Neural crest cell (in vitro differentiated cells): ENCODE measurements around the gene SUSD1. TPM values are rescaled to one million over a fixed set of nuclear protein-coding genes. Genes with fewer than 3 reads are reported as not detected.
A peak's percentile ranks its signal among the peaks of the same experiment; 100 is the strongest.

ENCODE experiments used
- DNase-seq: peaks from one replicate; pipeline ENCODE4 v3.0.0; 2021; ENCODE audit warnings: low read depth, mixed read lengths, low spot score
- H3K27ac Mint-ChIP-seq: one replicate; pipeline ENCODE4 v1.8.0; 2021; ENCODE audit warnings: mild to moderate bottlenecking, mixed read lengths; ENCODE audit not compliant: unreplicated experiment
- H3K27me3 Mint-ChIP-seq: 2 replicates; pipeline ENCODE4 v1.8.0; 2021; ENCODE audit warnings: low read depth, mild to moderate bottlenecking, mixed read lengths
- H3K36me3 Mint-ChIP-seq: 2 replicates; pipeline ENCODE4 v1.8.0; 2021; ENCODE audit warnings: low read depth, mild to moderate bottlenecking, mixed read lengths
- H3K4me1 Mint-ChIP-seq: 2 replicates; pipeline ENCODE4 v1.8.0; 2021; ENCODE audit warnings: mixed read lengths
- H3K4me3 Mint-ChIP-seq: one replicate; pipeline ENCODE4 v1.8.0; 2021; ENCODE audit warnings: mild to moderate bottlenecking, mixed read lengths
- H3K9me3 Mint-ChIP-seq: 2 replicates; pipeline ENCODE4 v1.8.0; 2021; ENCODE audit warnings: mixed read lengths
- total RNA-seq: library from RNA; stranded (reverse); gene quantifications from 2 replicates; pipeline ENCODE4 v1.2.1, GENCODE V29; 2021
- TF ChIP-seq, protein P1 (sequence below): fragments of 200-600 bp; sonication (generic); conservative IDR thresholded peaks from 2 replicates; pipeline ENCODE4 v1.5.0; 2021; ENCODE audit warnings: antibody characterized with exemption, mild to moderate bottlenecking

Gene SUSD1
- total RNA-seq, 1 donor from 2014 or later: 22.6 TPM

DNA sequence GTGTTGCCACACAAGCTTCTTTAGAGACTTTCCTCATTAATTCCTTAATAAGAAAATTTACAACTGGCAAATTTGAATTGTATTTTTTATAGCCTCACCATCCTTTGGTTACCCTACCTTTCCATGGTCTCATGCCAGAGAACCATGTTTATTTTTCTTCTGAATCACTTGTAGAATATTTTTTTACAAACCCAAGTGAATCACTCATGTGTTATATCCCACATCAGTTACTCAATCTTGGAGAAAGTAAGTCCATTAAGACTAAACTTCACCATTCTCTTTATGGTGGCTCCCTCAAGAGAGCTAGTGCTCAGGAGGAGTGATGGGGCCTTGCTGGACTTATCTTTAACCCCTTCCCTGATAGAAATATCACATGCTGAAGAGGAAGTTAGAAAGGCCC lies 128.9 kb downstream of the SUSD1 start:
- Mint-ChIP-seq H3K4me3 (no peak overlapping the region), H3K4me1 (no peaks in the 10 kb centered on the region), H3K27ac (no peak overlapping the region), H3K9me3 (no peaks in the 10 kb centered on the region), H3K36me3 (peaks cover 18% of the 10 kb centered on the region), H3K27me3 (no peaks in the 10 kb centered on the region)
- TF ChIP-seq, protein P1, sequence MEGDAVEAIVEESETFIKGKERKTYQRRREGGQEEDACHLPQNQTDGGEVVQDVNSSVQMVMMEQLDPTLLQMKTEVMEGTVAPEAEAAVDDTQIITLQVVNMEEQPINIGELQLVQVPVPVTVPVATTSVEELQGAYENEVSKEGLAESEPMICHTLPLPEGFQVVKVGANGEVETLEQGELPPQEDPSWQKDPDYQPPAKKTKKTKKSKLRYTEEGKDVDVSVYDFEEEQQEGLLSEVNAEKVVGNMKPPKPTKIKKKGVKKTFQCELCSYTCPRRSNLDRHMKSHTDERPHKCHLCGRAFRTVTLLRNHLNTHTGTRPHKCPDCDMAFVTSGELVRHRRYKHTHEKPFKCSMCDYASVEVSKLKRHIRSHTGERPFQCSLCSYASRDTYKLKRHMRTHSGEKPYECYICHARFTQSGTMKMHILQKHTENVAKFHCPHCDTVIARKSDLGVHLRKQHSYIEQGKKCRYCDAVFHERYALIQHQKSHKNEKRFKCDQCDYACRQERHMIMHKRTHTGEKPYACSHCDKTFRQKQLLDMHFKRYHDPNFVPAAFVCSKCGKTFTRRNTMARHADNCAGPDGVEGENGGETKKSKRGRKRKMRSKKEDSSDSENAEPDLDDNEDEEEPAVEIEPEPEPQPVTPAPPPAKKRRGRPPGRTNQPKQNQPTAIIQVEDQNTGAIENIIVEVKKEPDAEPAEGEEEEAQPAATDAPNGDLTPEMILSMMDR: no peak
- DNase-seq: no peak

DNA sequence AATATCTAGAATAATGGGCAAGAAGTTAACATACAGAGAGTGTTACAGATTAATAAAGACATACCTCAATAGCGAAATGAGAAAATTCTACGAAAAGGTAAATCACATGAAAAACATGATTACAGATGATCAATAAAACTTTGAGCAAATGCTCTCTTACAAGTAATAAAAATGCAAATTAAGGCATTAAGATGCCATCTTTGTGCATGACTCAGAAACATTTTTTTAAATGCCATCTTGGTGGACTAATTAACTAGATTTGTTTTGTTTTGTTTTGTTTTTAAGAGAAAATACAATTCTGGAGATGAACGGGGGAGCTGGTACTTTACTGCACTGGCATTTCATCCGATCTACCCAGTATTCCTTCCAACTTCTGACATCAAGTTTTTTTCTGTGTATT lies 130.2 kb downstream of the SUSD1 start:
- Mint-ChIP-seq H3K4me3 (no peak overlapping the region), H3K27ac (no peak overlapping the region), H3K4me1 (no peaks in the 10 kb centered on the region), H3K27me3 (no peaks in the 10 kb centered on the region), H3K36me3 (peaks cover 20% of the 10 kb centered on the region), H3K9me3 (no peaks in the 10 kb centered on the region)
- no peak for DNase-seq
- TF ChIP-seq, protein P1: no peak

DNA sequence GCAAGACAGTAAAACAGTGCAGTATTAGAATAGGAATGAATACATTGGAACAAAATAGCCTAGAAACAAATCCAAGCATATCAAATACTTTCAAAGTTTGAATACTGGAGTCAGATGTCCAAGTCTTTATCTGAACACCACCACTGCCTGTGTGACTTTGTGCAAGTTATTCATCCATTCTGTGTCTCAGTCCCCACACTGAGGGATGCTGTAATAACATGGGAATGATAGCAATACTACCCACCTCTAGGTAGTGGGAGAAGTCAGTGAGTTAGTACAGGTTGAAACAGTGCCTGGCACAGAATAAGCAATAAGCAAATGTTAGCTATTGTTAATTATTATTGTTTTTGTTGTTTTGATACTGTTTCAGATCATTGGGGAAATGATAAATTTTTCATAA lies 130.9 kb downstream of the SUSD1 start:
- H3K4me1 Mint-ChIP-seq: no peaks in the 10 kb centered on the region
- TF ChIP-seq, protein P1: no peak
- H3K27ac Mint-ChIP-seq: peak overlapping the region; percentile 74
- no peaks in the 10 kb centered on the region for H3K9me3 Mint-ChIP-seq
- H3K36me3 Mint-ChIP-seq: peaks cover 24% of the 10 kb centered on the region
- no peak overlapping the region for H3K4me3 Mint-ChIP-seq
- no peaks in the 10 kb centered on the region for H3K27me3 Mint-ChIP-seq
- no peak for DNase-seq

DNA sequence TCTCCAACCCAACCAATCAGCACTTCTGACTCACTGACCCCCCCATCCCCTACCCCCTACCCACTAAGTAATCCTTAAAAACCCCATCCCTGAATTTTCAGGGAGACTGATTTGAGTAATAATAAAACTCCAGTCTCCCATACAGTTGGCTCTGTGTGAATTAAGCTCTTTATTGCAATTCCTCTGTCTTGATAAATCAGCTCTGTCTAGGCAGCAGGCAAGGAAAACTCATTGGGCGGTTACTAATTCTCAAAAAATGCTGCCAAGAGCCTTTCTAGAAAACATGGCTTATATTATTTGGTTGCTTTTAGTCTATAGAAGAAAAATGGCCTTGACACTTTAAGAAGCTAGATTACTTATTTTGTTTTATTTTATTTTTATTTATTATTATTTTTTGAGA lies 131.7 kb downstream of the SUSD1 start:
- TF ChIP-seq, protein P1: no peak
- H3K36me3 Mint-ChIP-seq: peaks cover 19% of the 10 kb centered on the region
- H3K4me1 Mint-ChIP-seq: no peaks in the 10 kb centered on the region
- DNase-seq: no peak
- H3K4me3 Mint-ChIP-seq: no peak overlapping the region
- no peaks in the 10 kb centered on the region for H3K9me3 Mint-ChIP-seq
- no peaks in the 10 kb centered on the region for H3K27me3 Mint-ChIP-seq
- no peak overlapping the region for H3K27ac Mint-ChIP-seq

DNA sequence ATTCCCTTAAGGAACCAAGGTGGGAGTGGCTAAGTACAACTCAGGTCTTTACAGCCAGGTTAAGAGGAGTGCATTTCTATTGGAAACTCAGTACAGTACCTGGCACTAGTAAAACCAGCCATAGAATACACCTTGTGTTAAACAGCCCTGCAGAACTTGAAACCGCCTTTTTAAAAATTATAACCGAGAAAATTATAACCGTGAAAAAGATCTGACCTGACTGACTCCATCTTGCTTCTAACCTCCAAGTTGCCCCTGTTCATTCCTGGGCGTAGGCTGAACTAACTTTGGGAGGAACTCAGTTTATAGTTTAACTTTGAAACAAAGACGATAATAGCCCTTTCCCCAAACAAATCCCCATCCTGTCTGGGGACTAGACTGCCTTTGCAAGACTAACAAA lies 132.3 kb downstream of the SUSD1 start:
- H3K36me3 Mint-ChIP-seq: peaks cover 17% of the 10 kb centered on the region
- no peak for DNase-seq
- TF ChIP-seq, protein P1: no peak
- H3K9me3 Mint-ChIP-seq: no peaks in the 10 kb centered on the region
- peaks cover 5% of the 10 kb centered on the region for H3K4me1 Mint-ChIP-seq
- no peak overlapping the region for H3K27ac Mint-ChIP-seq
- no peaks in the 10 kb centered on the region for H3K27me3 Mint-ChIP-seq
- H3K4me3 Mint-ChIP-seq: no peak overlapping the region

DNA sequence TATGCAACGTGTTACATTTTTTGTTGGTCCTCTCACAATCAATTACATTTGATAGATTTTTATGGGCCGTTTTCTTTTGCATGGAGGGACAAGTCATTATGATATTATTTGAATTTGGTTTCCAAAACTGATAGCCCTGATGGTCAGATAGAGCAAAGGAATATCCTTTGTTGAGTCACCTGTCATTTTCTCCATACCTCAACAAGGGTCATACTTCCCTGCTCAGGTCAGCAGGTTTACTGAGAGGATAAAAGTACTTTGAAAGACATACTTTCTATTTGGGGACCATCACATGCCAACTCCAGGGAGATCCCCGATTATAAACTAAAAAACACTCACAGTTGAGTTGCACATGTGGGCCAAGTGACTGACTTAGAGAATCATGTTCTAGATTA lies 132.9 kb downstream of the SUSD1 start:
- H3K27me3 Mint-ChIP-seq: no peaks in the 10 kb centered on the region
- no peak overlapping the region for H3K4me3 Mint-ChIP-seq
- peak overlapping the region; percentile 57 for H3K27ac Mint-ChIP-seq
- TF ChIP-seq, protein P1: no peak
- peaks cover 18% of the 10 kb centered on the region for H3K36me3 Mint-ChIP-seq
- DNase-seq: no peak
- peaks cover 10% of the 10 kb centered on the region for H3K4me1 Mint-ChIP-seq
- no peaks in the 10 kb centered on the region for H3K9me3 Mint-ChIP-seq
